Measurements from ENCODE around the gene CYP4F22.
"Not testable (repeated sequence)": the region's sequence is repeated elsewhere in the genome, so short reads cannot be mapped to it uniquely, and the experiment has no call there.

The CYP4F22 gene

DNA sequence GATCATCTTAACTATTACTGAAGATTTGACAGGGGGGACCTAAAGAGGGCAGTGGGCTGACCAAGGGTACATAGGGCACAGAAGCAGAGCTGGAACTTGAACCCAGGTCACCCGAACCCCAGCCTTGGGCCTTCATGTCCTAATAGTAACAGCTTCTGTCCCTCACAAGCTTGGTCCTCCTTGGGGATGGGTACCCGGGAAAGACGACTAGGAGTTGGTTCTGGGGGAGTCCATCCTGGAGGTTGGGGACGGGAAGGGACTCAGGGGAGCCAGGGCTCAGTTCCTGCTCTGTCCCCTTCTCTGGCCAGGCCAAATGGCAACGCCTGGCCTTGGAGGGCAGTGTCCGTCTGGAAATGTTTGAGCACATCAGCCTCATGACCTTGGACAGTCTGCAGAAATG is 67.1 kb downstream of the CYP4F22 start:
- no peak for DNase-seq (ENCODE audit: low spot score)

DNA sequence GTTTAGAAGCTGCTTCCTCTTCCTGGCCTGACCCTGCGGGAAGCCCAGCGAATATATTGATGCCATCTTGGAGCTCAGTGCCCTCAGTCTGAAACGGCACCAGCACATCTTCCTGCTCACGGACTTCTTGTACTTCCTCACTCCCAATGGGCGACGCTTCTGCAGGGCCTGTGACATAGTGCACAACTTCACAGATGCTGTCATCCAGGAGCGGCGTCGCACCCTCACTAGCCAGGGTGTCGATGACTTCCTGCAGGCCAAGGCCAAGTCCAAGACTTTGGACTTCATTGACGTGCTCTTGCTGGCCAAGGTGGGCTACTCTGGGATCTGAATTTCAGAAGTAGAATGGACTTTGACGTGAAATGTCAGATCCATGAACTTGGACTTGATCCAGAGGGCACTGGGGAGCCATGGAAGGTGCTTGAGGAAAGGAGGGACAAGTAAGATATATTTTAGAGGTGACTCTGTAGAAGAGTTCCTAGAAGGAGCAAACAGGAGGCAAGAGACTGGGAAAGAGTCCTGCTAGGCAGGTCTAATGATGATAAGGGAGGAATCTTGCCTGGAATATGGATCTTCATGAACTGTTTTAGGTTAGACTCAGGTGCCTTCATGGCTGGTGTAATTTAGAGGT is 68.3 kb downstream of the CYP4F22 start:
- no peak for DNase-seq (ENCODE audit: low spot score)

DNA sequence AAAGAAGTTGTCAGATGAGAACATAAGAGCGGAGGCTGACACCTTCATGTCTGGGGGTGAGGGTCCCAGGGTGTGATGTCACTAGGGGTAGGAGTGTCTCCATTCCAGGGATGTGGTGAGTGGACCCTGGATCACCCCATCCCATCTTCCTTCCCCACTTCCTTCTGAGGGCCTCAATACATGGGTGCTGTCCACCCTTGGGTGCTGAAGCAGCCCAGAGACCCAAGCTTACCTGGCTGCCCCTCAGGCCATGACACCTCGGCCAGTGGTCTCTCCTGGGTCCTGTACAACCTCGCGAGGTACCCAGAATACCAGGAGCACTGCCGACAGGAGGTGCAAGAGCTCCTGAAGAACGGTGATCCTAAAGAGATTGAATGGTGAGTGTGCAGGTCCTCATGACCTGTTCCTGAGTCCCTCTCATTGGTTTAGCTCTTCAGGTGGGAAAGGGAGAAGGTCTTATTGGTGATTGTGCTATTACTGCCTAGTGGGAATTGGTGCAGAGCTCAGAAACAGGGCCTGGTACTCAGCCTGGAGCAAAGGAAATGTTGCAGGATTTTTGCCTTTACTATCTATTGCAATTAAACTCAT is 69.0 kb downstream of the CYP4F22 start:
- no peak for DNase-seq (ENCODE audit: low spot score)

DNA sequence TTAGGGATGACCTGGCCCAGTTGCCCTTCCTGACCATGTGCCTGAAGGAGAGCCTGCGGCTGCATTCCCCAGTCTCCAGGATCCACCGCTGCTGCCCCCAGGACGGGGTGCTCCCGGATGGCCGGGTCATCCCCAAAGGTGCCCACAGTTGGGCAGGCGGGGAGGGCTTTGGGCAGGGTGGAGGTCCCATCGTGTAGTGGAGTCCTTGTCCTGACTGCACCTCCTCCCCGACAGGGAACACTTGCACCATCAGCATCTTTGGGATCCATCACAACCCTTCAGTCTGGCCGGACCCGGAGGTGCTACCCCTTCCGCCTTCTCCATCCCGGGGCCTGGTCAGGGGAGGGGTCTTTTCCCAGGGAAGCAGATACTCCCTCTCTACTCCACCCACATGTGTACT is 75.0 kb downstream of the CYP4F22 start:
- DNase-seq (ENCODE audit: low spot score) = no peak

DNA sequence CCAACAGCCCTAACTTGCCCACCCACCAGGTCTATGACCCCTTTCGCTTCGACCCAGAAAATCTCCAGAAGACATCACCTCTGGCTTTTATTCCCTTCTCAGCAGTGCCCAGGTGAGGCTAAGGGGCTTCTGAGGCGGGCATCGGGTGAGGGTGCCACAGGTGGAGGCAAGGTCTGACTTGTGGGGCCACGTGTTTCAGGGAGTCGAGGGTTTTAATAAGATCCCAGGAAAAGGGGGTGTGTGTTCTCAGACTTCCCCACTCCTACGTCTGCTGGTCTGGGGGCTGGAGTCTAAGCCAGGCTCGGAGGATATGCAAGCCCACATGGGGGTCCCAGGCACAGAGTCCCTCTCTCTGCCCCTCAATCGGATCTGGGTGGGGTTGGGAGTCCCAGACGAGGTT is 75.8 kb downstream of the CYP4F22 start:
- no peak for DNase-seq (ENCODE audit: low spot score)

DNA sequence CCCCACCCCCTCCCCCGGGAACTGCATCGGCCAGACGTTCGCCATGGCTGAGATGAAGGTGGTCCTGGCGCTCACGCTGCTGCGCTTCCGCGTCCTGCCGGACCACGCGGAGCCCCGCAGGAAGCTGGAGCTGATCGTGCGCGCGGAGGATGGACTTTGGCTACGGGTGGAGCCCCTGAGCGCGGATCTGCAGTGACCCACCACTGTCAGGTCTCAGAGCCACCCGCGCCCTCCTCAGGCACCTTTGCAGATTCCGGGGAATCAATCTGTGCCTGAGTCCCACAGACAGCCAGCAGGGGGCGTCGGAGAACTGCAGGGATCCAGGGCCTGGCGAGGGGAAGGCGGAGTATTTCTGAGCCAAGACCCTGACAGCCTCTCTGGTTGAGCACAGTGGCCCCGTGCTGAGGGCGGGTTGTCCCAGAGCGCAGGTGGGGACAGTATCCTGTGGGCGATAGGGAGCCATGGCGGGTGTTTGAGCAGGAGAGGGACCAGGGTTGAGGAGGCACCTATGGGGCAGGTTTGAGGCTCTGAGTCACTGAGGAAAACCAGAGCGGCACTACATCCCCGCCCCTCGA is 76.3 kb downstream of the CYP4F22 start:
- peak; percentile 77 for DNase-seq (ENCODE audit: low spot score)

DNA sequence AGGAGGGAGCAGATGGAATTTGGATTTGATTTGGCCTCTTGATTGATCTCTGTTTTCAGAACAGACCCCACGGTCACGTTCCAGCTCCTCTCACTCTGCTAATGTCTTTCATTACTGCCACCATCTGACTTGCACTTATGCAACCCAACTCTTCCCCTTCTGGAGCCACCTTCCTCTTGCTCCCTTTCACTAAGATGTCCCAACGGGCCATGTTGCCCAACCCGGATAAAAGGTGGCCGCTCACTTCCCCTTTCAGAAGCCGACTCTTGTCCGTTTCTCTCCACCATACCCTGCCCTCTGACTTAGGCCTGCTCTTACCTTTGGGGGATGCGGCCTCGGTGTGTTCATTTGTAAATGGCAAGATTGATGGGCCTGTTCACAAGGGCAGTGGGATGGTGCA is 79.3 kb downstream of the CYP4F22 start:
- DNase-seq (ENCODE audit: low spot score) = no peak

DNA sequence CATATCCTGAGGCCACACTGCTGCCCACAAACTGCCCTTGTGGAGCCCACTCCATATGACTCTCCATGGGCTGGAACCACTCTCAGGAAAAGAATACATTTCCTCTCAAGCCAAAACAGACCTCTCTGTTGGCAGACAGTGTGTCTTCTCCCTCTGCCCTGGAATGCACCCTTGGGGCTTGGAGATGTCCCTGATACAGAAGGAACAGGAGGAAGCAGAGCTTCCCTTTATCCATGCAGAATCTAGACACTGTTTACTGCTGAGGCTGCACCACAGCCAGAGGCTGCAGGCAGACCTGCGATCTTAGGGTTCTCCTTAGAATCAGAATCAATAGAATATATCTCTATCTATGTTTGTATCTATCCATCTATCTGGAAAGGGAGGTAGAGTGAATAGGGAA is 79.9 kb downstream of the CYP4F22 start:
- DNase-seq (ENCODE audit: low spot score) = no peak

DNA sequence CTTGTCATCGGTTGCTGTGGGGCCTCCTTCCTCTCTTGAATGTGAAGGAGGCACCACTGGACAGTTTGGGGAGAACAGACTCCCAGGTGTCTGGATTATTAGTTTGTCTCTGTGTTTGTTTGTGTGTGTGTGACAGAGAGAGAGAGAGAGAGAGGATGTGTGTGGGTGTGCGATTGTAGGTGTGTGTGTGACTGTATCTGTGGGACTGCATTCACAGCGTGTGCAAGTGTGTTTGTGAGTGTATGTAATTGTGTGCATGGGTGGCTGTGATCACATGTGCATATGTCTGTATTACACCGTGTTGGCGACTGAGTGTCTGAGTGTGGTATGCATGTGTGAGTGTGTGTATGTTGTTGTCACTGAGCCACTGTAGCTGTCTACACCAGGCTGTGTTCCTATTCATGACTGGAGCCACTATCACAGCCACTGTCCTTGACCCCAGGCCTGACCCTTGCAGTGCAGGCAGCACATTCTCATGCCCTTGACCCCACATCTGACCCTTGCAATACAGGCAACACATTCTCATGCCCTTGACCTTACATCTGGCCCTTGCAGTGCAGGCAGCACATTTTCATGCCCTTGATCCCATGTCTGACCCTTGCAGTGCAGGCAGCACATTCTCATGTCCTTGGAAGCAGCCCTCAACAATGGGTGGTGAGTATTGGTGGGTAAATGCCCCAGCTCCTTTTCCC is 81.6 kb downstream of the CYP4F22 start:
- no peak for DNase-seq (ENCODE audit: low spot score)

DNA sequence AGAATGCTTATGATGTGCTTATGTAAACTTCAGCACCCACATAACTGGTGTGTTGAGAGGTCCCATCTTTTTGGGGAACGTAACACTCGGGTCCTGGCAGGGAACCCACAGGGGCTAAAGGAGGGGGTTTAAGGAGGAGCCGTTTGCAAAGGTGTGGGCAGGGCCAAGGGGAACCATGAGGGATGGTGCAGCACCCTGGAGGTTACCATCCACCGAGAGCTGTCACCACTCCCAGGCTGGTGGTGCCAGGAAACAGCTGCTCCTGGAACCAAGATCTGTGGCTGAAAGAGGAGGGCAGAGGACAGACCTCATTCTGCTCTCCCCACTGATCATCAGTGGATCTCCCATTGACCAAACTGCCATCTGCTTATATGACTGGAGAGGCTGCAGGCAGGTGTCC is 83.5 kb downstream of the CYP4F22 start:
- no peak for DNase-seq (ENCODE audit: low spot score)

DNA sequence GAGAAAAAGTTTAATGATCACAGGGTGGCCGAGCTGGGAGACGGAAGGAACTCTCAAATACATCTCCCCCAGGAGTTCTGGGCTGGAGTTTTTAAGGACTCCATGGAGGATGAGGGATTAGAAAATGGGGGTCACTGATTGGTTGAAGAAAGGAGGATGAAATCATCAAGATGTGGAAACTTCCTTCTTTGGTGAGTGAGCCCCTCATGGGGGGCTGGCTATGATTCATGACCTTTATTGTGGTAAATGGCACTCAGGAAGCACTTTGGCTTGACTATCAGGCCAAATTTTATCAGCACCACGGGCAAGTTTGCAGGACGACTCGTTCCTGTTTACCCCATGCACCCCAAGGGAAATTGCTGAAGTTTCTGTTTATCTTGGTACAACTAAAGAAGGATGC is 84.2 kb downstream of the CYP4F22 start:
- not testable (repeated sequence) for DNase-seq (ENCODE audit: low spot score)

DNA sequence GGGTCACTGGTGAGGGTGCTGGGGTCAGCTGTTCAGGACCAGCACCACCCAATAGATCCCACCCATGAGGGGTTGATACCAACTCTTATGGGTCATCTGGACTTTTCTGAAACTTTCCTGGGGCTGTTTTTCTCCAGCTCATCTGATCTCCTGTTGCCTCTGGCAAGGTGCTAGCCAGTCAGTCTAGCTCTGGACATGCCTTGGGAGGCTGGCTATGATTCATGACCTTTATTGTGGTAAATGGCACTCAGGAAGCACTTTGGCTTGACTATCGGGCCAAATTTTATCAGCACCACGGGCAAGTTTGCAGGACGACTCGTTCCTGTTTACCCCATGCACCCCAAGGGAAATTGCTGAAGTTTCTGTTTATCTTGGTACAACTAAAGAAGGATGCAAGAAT is 85.4 kb downstream of the CYP4F22 start:
- not testable (repeated sequence) for DNase-seq (ENCODE audit: low spot score)

DNA sequence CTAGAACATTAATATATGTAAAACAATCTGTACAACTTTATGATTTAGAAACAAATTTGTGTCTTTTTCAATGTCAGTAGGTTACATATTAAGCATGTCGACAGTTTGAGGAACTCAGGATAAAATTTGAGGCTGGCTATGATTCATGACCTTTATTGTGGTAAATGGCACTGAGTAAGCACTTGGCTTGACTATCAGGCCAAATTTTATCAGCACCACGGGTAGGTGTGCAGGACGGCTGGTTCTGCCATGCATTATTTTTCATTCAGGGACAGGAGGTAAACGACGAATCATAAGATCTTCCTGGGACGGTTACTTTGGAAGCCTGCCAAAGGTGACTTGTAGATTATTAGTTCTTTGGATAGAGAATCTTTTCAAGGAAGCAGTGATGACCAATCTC is 86.7 kb downstream of the CYP4F22 start:
- DNase-seq (ENCODE audit: low spot score) = no peak
